IPS DF 4.7 (cell line): ENCODE data around the gene GRM2.
A peak's percentile ranks its signal among the peaks of the same experiment; 100 is the strongest.

Experiments used
- DNase-seq: peaks from one replicate; pipeline ENCODE4 v3.0.0-alpha.2; 2013; ENCODE audit warnings: low spot score; ENCODE audit errors: extremely low read depth

GRM2 gene

GRCh38 chr3:51706788-51707731 lies at the start of gene GRM2:
Gene GRM2, plus strand, starts transcription at chr3:51707068. Its CDS starts 1,916 bp downstream, at chr3:51708984.
- peak; percentile 53 for DNase-seq

GRCh38 chr3:51657234-51657633 lies 49.6 kb upstream of the GRM2 start:
- DNase-seq = no peak

GRCh38 chr3:51659942-51660341 lies 46.9 kb upstream of the GRM2 start:
- DNase-seq = no peak

DNA sequence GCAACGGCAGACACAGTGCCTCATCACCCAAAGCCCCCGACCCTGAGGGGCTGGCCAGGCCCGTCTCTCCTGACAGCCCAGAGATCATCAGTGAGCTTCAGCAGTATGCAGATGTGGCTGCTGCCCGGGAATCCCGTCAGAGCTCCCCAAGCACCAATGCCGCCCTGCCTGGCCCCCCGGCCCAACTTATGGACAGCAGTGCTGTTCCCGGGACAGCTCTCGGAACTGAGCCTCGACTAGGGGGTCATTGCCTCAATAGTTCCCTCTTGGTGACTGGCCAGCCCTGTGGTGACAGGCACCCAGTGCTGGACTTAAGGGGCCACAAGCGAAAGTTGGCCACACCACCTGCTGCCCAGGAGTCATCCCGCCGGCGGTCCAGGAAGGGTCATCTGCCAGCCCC lies 44.4 kb upstream of the GRM2 start:
- no peak for DNase-seq

DNA sequence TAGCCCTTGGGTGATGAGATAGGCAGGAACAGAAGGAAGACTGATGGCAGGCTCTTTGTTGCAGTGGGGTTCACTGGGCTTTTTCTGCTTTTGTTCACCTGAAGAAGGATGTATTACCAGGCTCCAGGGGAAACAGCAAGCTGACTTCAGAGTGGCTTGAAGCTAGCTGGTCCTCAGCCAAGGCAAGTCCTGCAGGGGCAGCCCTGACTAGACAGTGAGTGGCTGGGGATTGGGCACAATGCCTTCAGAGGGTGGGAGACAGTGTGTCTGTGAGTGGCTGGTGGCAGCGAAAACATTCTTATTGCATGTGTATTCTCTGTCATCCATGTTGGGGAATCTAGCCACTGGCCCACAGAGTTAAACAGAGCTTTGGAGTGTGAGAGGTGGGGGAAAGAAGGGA lies 38.1 kb upstream of the GRM2 start:
- no peak for DNase-seq

DNA sequence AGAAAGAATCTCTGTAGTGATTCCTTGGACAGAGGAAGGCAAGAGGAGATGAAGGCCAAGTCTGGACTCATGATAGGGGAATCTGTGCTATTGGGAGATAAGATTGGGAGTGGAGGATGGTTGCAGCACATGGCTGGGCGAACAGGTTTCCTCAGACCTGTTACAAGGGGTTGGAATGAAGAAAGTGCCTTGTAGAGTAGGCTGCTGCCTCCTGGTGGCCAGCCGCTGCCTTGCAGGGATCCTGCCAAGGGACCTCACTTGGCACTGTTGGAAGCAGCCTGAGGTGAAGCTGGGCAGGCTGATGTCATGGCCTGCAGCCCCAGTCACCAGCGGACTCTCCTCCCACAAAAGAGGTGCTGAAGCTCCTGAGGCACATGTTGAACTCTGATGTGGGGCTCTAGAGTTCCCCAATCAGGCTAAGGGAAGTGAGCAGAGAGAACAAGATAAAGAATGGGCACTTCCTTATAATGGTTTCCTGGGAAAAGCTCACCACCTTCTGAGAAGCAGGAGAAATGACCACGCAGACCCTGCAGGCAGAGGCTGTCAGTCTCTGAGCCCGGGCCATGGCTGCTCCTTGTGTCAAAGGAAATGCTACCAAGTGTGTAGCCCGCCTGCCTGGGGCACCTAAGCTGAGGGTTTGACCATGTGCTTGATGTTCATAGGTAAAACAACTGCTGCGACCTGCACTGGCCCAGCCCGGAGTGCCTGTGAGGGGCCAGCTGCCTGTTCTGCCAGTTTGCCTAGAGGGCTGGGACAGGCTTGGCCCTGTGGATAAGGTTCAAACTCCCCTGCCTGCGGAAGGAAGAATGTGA lies 37.4 kb upstream of the GRM2 start:
- no peak for DNase-seq

GRCh38 chr3:51670053-51670822 lies 36.6 kb upstream of the GRM2 start:
- no peak for DNase-seq

GRCh38 chr3:51670823-51671733 lies 35.8 kb upstream of the GRM2 start, which contains the start of gene TEX264:
Gene TEX264, plus strand, starts transcription at chr3:51671252. Its CDS starts 3,053 bp downstream, at chr3:51674305.
- DNase-seq = no peak

GRCh38 chr3:51671734-51672475 lies 35.0 kb upstream of the GRM2 start:
- DNase-seq = no peak

GRCh38 chr3:51673181-51673801 lies 33.6 kb upstream of the GRM2 start:
- DNase-seq = no peak

DNA sequence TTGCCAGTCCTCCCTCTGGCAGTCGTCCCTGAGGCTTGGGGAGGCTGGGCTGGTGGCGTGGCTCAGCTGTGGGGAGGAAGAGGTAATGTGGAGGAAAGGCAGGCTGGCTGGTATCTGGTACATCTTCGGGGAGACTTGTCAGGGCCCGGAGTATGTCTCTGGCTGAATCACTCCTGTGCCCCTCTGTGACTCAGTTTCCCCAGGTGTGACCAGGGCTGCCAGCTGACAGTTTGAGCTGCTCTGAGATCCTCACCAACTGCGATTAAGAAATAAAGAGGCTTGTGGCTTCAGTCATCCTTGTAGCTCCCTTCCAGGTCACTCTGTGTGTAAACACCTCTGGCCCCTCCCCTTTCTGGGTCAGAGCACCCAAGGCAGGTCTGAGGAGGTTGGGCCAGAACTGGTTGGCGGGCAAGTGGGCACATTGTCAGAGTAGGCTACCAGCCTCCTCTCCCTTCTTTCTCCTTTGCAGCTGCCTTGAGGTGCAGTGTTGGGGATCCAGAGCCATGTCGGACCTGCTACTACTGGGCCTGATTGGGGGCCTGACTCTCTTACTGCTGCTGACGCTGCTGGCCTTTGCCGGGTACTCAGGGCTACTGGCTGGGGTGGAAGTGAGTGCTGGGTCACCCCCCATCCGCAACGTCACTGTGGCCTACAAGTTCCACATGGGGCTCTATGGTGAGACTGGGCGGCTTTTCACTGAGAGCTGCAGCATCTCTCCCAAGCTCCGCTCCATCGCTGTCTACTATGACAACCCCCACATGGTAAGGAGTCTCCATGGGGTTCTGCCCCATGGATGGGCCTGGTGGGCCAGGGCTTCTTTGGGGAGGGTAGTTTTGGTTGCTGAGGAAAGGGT lies 32.8 kb upstream of the GRM2 start:
- DNase-seq = no peak

DNA sequence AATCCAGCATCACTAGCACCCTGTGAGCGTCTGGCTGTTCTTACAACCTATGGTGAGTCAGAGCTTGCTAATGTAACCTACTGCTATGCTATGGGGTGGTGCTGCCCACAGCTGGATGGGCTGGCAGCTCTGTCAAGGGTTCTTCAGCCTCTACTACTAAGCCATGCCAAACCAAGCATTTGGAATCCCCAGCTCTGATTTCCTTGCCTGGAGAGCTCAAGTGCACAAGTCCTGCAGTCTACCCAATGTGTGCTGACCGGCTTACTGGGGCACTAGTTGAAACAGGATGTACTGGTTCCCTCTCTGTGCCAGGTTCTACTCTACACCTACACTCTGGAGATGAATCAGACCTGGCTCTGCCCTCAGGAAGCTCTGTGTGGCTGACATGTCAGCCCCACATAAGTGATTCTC lies 31.7 kb upstream of the GRM2 start:
- no peak for DNase-seq

DNA sequence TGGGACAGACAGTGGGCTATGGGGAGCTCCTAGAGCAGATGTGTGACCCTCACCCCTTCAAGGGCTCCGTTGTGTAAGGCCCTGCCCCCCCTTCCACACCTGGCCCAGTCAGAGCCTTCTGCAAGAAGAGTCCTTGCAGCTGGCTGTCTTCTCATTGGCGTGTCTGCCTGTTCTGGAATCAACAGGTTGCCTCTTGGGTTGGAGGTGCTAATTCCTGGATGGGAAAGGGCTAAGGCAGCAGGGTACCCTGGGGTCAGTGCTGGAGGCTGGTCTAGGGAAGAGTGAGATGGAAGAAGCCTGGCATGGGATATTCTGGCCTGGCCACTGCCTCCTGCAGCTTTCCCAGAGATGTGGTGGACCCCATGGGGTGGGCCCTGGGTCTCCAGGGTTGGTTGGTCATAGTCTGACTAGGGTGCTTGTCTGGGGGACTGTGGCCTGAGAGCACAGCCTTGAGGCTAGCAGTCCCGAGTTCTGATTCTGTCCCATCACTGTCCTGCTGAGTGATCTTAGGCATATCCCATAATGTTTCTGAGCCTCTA lies 30.7 kb upstream of the GRM2 start:
- DNase-seq = no peak

DNA sequence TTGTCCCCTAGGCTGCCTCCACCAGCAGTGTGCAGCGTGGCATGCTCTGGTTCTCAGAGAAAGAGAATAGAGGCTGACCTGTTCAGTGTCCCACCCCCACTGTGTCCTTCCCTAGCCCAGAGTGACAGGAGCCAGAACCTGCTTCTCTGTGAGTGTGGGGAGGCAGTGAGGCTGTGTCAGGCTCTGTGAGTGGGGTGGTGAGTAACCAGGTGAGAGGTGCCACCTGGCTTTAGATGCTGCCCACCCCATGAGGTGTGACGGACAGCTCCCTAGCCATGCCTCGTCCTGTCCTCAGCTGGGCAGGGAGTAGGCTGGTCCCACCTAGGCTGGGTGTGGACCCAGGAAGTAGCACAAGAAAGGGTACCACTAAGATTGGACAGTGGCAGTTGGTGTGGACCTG lies 29.5 kb upstream of the GRM2 start:
- no peak for DNase-seq

DNA sequence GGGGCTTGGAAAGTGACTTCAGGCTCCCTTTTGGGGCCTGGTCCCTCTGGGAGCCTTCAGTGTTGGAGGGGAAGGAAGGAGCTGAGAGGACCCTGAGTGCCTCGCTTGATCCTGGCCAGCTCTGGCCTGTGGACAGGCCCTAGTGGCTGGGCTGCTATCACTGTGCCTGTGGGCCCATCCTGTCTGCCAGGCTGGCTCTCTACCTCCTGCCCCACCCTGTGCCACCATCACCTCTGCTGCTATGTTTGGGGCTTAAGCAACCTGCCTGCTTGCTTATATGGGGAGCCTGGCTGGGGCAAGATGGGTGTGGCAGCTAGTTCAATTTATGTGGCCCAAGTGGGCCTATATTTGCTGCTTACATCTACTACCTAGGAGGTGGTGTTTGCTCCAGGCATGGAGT lies 28.7 kb upstream of the GRM2 start:
- no peak for DNase-seq

DNA sequence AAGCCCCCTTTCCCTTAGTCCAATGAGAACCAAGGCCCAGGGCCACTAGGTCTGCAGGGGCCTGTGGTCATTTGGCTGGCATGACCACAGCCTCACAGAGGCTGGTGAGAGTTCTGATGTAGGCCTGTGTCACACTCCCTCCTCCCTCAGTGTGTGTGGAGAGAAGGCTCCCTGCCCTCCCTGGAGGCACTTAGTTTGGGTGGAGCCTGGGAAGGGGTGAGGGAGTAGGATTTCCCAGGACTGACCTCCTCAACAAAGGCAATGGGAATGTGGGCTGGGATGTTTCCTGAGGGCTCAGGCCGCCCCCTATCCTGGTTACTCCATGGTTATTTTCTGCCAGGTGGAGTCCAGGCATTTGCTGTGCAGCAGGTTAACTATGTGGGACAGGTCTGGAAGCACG lies 28.2 kb upstream of the GRM2 start:
- no peak for DNase-seq

DNA sequence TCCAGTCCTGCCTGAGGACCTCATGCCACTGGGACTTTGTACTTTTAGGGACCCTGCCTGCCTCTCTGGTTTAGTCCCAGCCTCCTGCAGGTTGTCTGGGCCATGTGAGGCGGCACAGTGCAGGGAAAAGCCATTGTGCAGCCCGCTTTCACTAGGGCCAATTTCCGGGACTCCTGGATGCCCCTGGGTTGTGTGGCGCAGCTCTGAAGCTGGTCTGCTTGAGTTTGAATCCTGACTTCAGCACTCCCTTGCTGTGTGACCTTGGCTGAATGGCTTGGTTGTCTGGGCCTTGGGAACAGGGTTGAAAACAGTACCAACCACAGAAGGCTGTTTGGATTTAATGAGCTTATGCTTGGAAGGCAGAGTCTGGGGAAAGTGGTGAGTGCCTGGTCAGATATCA lies 27.6 kb upstream of the GRM2 start:
- DNase-seq = no peak

GRCh38 chr3:51679777-51680176 lies 27.1 kb upstream of the GRM2 start:
- DNase-seq = no peak
